GM12878 (cell line): ENCODE measurements around the gene SETMAR. TPM values are rescaled to one million over a fixed set of nuclear protein-coding genes. Genes with fewer than 3 reads are reported as not detected.

Experiments
- HDAC2 ChIP-seq: fragments of 200-600 bp; sonication (generic); IDR thresholded peaks from 2 replicates; pipeline ENCODE4 v1.6.1; 2017
- POLR2A ChIP-seq: IDR thresholded peaks from 2 replicates; pipeline ENCODE4 v1.6.1; 2011; ENCODE audit warnings: low read depth, mild to moderate bottlenecking, low read length
- RBBP5 ChIP-seq: fragments of 200-600 bp; sonication (generic); conservative IDR thresholded peaks from 2 replicates; pipeline ENCODE4 v1.6.1; 2016
- polyA plus RNA-seq, 11 experiments: library from polyadenylated mRNA; depleted of rRNA in 4 of 11; unstranded in 6 of 11; stranded (reverse) in 5 of 11; fragments of >200 nt; fragmentation: Nextera tagmentation in 4 of 11; fragmentation: Illumina TruSeq in 1 of 11; extraction: Ambion mirVana in 4 of 11; extraction: Trizol in 1 of 11; gene quantifications; 1 replicate in 1 of 11; 2 replicates in 10 of 11; pipeline versions ENCODE4 v1.2.1 to v1.2.3, GENCODE V29; 2011 to 2016; ENCODE audit warnings: inconsistent platforms in 2 of 11, missing spikeins in 2 of 11, low read depth in 1 of 11
- total RNA-seq, 4 experiments: library from RNA; depleted of rRNA in 3 of 4; stranded (reverse); fragments of >200 nt in 3 of 4; fragmentation: Illumina TruSeq in 1 of 4; extraction: Trizol in 1 of 4; gene quantifications; 2 replicates each; pipeline versions ENCODE4 v1.2.1 to v1.2.3, GENCODE V29; 2013 to 2021
- TF ChIP-seq, protein P1 (sequence below): fragments of 450-650 bp; IDR thresholded peaks from 2 replicates; pipeline ENCODE4 v1.6.1; 2016; ENCODE audit warnings: mild to moderate bottlenecking, moderate library complexity, borderline replicate concordance
- TF ChIP-seq, protein P2 (sequence below): fragments of 450-650 bp; IDR thresholded peaks from 2 replicates; pipeline ENCODE4 v1.6.1; 2016; ENCODE audit warnings: mild to moderate bottlenecking
- TF ChIP-seq, protein P3 (sequence below): fragments of 450-650 bp; IDR thresholded peaks from 2 replicates; pipeline ENCODE4 v1.6.1; 2017; ENCODE audit warnings: mild to moderate bottlenecking, low read depth, inconsistent platforms; ENCODE audit not compliant: poor library complexity, severe bottlenecking
- TF ChIP-seq, protein P4 (sequence below): fragments of 450-650 bp; IDR thresholded peaks from 2 replicates; pipeline ENCODE4 v1.6.1; 2017; ENCODE audit warnings: mild to moderate bottlenecking, moderate library complexity

Gene SETMAR
- total and polyA plus RNA-seq, 10 of the 15 experiments (the other 5 are each of a cell fraction or from before 2014, with no cell fraction given): 7.1 to 25.1 (median 20.3) TPM

DNA sequence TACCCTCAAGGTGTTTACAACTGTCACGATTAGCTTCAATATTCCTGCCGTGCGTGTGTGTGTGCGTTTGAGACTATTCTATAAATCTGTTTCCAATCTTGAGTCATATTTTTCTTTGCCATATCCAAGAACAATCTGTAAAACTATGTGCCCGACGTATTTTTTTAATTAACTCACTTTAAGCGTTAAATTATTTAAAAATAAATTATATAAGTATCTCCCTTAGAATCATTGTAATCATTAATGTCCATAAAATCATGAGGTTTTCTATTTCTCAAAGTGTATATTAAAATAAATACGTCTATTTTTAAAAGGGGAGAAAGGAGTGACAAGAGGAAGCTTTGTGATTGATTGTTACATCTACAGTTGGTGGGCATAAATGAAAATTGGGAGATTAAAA, 2.9 kb downstream of the SETMAR start (continued):
- TF ChIP-seq, protein P1, sequence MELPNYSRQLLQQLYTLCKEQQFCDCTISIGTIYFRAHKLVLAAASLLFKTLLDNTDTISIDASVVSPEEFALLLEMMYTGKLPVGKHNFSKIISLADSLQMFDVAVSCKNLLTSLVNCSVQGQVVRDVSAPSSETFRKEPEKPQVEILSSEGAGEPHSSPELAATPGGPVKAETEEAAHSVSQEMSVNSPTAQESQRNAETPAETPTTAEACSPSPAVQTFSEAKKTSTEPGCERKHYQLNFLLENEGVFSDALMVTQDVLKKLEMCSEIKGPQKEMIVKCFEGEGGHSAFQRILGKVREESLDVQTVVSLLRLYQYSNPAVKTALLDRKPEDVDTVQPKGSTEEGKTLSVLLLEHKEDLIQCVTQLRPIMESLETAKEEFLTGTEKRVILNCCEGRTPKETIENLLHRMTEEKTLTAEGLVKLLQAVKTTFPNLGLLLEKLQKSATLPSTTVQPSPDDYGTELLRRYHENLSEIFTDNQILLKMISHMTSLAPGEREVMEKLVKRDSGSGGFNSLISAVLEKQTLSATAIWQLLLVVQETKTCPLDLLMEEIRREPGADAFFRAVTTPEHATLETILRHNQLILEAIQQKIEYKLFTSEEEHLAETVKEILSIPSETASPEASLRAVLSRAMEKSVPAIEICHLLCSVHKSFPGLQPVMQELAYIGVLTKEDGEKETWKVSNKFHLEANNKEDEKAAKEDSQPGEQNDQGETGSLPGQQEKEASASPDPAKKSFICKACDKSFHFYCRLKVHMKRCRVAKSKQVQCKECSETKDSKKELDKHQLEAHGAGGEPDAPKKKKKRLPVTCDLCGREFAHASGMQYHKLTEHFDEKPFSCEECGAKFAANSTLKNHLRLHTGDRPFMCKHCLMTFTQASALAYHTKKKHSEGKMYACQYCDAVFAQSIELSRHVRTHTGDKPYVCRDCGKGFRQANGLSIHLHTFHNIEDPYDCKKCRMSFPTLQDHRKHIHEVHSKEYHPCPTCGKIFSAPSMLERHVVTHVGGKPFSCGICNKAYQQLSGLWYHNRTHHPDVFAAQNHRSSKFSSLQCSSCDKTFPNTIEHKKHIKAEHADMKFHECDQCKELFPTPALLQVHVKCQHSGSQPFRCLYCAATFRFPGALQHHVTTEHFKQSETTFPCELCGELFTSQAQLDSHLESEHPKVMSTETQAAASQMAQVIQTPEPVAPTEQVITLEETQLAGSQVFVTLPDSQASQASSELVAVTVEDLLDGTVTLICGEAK: no peak
- no peak for TF ChIP-seq RBBP5
- TF ChIP-seq, protein P2, sequence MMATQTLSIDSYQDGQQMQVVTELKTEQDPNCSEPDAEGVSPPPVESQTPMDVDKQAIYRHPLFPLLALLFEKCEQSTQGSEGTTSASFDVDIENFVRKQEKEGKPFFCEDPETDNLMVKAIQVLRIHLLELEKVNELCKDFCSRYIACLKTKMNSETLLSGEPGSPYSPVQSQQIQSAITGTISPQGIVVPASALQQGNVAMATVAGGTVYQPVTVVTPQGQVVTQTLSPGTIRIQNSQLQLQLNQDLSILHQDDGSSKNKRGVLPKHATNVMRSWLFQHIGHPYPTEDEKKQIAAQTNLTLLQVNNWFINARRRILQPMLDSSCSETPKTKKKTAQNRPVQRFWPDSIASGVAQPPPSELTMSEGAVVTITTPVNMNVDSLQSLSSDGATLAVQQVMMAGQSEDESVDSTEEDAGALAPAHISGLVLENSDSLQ: no peak
- TF ChIP-seq, protein P3, sequence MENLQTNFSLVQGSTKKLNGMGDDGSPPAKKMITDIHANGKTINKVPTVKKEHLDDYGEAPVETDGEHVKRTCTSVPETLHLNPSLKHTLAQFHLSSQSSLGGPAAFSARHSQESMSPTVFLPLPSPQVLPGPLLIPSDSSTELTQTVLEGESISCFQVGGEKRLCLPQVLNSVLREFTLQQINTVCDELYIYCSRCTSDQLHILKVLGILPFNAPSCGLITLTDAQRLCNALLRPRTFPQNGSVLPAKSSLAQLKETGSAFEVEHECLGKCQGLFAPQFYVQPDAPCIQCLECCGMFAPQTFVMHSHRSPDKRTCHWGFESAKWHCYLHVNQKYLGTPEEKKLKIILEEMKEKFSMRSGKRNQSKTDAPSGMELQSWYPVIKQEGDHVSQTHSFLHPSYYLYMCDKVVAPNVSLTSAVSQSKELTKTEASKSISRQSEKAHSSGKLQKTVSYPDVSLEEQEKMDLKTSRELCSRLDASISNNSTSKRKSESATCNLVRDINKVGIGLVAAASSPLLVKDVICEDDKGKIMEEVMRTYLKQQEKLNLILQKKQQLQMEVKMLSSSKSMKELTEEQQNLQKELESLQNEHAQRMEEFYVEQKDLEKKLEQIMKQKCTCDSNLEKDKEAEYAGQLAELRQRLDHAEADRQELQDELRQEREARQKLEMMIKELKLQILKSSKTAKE: no peak
- no peak for TF ChIP-seq HDAC2
- no peak for TF ChIP-seq POLR2A
- TF ChIP-seq, protein P4, sequence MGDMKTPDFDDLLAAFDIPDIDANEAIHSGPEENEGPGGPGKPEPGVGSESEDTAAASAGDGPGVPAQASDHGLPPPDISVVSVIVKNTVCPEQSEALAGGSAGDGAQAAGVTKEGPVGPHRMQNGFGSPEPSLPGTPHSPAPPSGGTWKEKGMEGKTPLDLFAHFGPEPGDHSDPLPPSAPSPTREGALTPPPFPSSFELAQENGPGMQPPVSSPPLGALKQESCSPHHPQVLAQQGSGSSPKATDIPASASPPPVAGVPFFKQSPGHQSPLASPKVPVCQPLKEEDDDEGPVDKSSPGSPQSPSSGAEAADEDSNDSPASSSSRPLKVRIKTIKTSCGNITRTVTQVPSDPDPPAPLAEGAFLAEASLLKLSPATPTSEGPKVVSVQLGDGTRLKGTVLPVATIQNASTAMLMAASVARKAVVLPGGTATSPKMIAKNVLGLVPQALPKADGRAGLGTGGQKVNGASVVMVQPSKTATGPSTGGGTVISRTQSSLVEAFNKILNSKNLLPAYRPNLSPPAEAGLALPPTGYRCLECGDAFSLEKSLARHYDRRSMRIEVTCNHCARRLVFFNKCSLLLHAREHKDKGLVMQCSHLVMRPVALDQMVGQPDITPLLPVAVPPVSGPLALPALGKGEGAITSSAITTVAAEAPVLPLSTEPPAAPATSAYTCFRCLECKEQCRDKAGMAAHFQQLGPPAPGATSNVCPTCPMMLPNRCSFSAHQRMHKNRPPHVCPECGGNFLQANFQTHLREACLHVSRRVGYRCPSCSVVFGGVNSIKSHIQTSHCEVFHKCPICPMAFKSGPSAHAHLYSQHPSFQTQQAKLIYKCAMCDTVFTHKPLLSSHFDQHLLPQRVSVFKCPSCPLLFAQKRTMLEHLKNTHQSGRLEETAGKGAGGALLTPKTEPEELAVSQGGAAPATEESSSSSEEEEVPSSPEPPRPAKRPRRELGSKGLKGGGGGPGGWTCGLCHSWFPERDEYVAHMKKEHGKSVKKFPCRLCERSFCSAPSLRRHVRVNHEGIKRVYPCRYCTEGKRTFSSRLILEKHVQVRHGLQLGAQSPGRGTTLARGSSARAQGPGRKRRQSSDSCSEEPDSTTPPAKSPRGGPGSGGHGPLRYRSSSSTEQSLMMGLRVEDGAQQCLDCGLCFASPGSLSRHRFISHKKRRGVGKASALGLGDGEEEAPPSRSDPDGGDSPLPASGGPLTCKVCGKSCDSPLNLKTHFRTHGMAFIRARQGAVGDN: no peak
